ENCODE data around the gene ROR1.
"Not testable (repeated sequence)": the region's sequence is repeated elsewhere in the genome, so short reads cannot be mapped to it uniquely, and the experiment has no call there.

The ROR1 gene

GRCh38 chr1:64187646-64188045 lies 413.8 kb downstream of the ROR1 start:
- no peak for DNase-seq (ENCODE audit: low read depth)

- DNase-seq (ENCODE audit: low read depth), result no peak
Observed at GRCh38 chr1:64192290-64192689, 418.5 kb downstream of the ROR1 start.

- no peak for DNase-seq (ENCODE audit: low read depth)
Observed at GRCh38 chr1:64194168-64195080, 420.6 kb downstream of the ROR1 start.

GRCh38 chr1:64195081-64195395 lies 421.2 kb downstream of the ROR1 start:
- no peak for DNase-seq (ENCODE audit: low read depth)

GRCh38 chr1:64196074-64196870 lies 422.5 kb downstream of the ROR1 start:
- DNase-seq (ENCODE audit: low read depth), result no peak

GRCh38 chr1:64197076-64197475 lies 423.3 kb downstream of the ROR1 start:
- DNase-seq (ENCODE audit: low read depth), result no peak

GRCh38 chr1:64199154-64199553 lies 425.3 kb downstream of the ROR1 start:
- no peak for DNase-seq (ENCODE audit: low read depth)

GRCh38 chr1:64200064-64200463 lies 426.2 kb downstream of the ROR1 start:
- no peak for DNase-seq (ENCODE audit: low read depth)

GRCh38 chr1:64203420-64203819 lies 429.6 kb downstream of the ROR1 start, which contains the start of gene UBE2U:
Gene UBE2U, plus strand, starts transcription at chr1:64203623. Its CDS starts 428 bp downstream, at chr1:64204051.
- no peak for DNase-seq (ENCODE audit: low read depth)

GRCh38 chr1:64209221-64209620 lies 435.4 kb downstream of the ROR1 start:
- DNase-seq (ENCODE audit: low read depth), result no peak

- DNase-seq (ENCODE audit: low read depth), result no peak
Observed at GRCh38 chr1:64212031-64212430, 438.2 kb downstream of the ROR1 start.

- no peak for DNase-seq (ENCODE audit: low read depth)
Observed at GRCh38 chr1:64215576-64215975, 441.8 kb downstream of the ROR1 start.

- no peak for DNase-seq (ENCODE audit: low read depth)
Observed at GRCh38 chr1:64220241-64220640, 446.4 kb downstream of the ROR1 start.

GRCh38 chr1:64223329-64224151 lies 449.7 kb downstream of the ROR1 start:
- no peak for DNase-seq (ENCODE audit: low read depth)

GRCh38 chr1:64224236-64224635 lies 450.4 kb downstream of the ROR1 start:
- DNase-seq (ENCODE audit: low read depth), result not testable (repeated sequence)

- DNase-seq (ENCODE audit: low read depth), result no peak
Observed at GRCh38 chr1:64228167-64228957, 454.5 kb downstream of the ROR1 start.

GRCh38 chr1:64229307-64229706 lies 455.5 kb downstream of the ROR1 start:
- no peak for DNase-seq (ENCODE audit: low read depth)
